Uterus (tissue), 4 donors: Measurements from ENCODE around the gene ACMSD. TPM values are rescaled to one million over a fixed set of nuclear protein-coding genes. Genes with fewer than 3 reads are reported as not detected.

Source experiments
- DNase-seq, 2 donors: peaks; one replicate each; pipeline ENCODE4 v3.0.0-alpha.2; 2019 to 2020
- H3K27ac ChIP-seq, 2 donors: fragments of 200-600 bp; sonication (generic); 1 replicate in 1 of 2; 2 replicates in 1 of 2; pipeline ENCODE4 v1.5.1; 2016 to 2018
- H3K27me3 ChIP-seq, 2 donors: fragments of 200-600 bp; sonication (generic); one replicate each; pipeline ENCODE4 v1.5.1; 2018 to 2019; ENCODE audit warnings: control low read depth in 1 of 2
- H3K36me3 ChIP-seq, 2 donors: fragments of 200-600 bp; sonication (generic); one replicate each; pipeline ENCODE4 v1.5.1; 2019; ENCODE audit warnings: control low read depth in 1 of 2
- H3K4me1 ChIP-seq, 2 donors: fragments of 200-600 bp; sonication (generic); one replicate each; pipeline ENCODE4 v1.5.1; 2018 to 2019; ENCODE audit warnings: control low read depth in 1 of 2
- H3K4me3 ChIP-seq, 2 donors: fragments of 200-600 bp; sonication (generic); 1 replicate in 1 of 2; 2 replicates in 1 of 2; pipeline ENCODE4 v1.5.1; 2018 to 2019; ENCODE audit warnings: mild to moderate bottlenecking in 1 of 2
- H3K9me3 ChIP-seq, 2 donors: fragments of 200-600 bp; sonication (generic); one replicate each; pipeline ENCODE4 v1.5.1; 2019; ENCODE audit warnings: control low read depth in 1 of 2
- CTCF ChIP-seq, 4 experiments: fragments of 200-600 bp in 2 of 4; fragments of 450-650 bp in 2 of 4; sonication (generic) in 2 of 4; IDR thresholded peaks; one replicate each; pipeline ENCODE4 v1.5.1; 2016 to 2019; ENCODE audit warnings: antibody characterized with exemption in 4 of 4, mild to moderate bottlenecking in 2 of 4, moderate library complexity in 1 of 4
- POLR2A ChIP-seq, 2 donors: fragments of 450-650 bp; IDR thresholded peaks; one replicate each; pipeline ENCODE4 v1.6.1; 2016; ENCODE audit warnings: antibody characterized with exemption in 2 of 2, mild to moderate bottlenecking in 1 of 2, moderate library complexity in 1 of 2
- intact Hi-C: fragments of 100-400 bp; cut with DNase I; formaldehyde crosslinking; loops from one replicate; pipeline ENCODE4 v1.15.1; 2023; ENCODE audit warnings: low total_unique reads
- total RNA-seq, 4 donors: library from RNA; depleted of rRNA in 3 of 4; stranded (reverse); fragments of >200 nt in 3 of 4; gene quantifications; one replicate each; pipeline versions ENCODE4 v1.1.0 to v1.2.4, GENCODE V29; 2014 to 2023
- donor health status: DM: yes; HTN: yes; CAD: no.

The ACMSD gene
- total RNA-seq, 4 donors from 2014 or later, result not detected

DNA sequence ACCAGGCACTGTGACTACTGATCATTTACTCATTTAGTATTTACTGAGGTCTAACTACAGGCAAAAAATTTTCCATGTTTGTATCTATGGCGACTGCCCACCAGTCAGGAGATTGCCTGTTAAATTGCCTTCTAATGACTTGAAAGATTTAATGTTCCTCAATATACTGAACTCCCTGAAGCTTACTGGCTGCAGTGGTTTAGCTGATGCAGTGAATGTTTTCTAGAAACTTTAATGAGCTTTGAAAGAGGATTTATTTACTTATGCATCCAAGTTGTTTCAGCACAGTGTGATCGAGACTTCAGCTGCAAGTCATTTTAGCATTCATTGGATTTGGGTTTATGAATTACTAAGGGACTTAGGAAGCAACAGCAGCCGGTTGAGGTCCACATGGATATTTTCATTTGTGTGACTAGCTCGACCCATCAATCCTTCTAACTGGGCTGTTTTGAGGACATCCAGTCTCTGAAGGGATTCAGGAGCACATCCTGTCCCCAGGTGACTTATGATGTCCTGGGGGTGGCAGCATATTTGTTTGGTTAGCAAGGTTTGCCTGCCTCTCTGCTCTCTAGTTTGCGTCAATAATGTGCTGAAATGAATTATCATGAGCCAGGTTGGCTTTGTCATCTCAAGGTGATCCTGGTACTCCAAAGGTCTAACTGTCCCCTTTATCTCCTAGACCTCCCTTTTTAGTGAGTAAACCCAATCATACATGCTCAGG is 26.8 kb downstream of the ACMSD start:
- no peaks in the 10 kb centered on the region for H3K36me3 ChIP-seq
- TF ChIP-seq POLR2A (IDR thresholded peaks at IDR 0.05), result no peak
- TF ChIP-seq CTCF (IDR thresholded peaks at IDR 0.05), result no peak
- H3K4me3 ChIP-seq, result no peak overlapping the region
- no peaks in the 10 kb centered on the region for H3K27me3 ChIP-seq
- H3K9me3 ChIP-seq, result no peaks in the 10 kb centered on the region
- no peaks in the 10 kb centered on the region for H3K4me1 ChIP-seq
- intact Hi-C loops, result no loop called here
- no peak for DNase-seq
- H3K27ac ChIP-seq, result no peak overlapping the region

DNA sequence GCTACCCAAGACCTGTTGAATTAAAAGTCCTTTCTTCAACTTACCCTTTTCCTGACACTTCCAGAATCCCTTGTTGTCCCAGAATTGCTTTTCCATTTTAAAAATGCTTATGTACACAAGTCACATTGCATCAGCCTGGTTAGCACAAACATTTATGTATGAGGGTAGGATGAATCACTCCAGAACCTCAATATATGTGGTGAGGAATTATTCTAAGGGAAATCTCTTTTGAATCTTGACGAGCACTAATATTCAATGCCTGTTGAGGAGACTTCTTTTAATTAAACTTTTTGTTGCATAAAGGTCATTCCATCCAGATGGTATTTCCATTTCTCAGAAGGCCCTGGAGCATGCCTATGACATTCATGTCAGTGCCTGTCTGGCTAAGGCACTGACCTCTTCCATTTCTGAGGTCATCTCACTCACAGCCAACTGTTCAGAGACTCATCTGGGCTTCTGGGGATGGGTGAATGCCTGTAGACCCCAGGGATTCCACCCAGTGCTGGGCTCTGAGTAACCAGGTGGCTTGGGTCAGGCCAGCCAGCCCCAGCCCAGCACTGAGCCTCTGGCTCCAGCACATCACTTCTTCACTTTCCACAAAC is 28.2 kb downstream of the ACMSD start:
- no peaks in the 10 kb centered on the region for H3K9me3 ChIP-seq
- no peak overlapping the region for H3K27ac ChIP-seq
- H3K27me3 ChIP-seq, result no peaks in the 10 kb centered on the region
- no peaks in the 10 kb centered on the region for H3K36me3 ChIP-seq
- TF ChIP-seq POLR2A (IDR thresholded peaks at IDR 0.05) (no peak), CTCF (IDR thresholded peaks at IDR 0.05) (no peak)
- no peaks in the 10 kb centered on the region for H3K4me1 ChIP-seq
- no peak overlapping the region for H3K4me3 ChIP-seq
- no peak for DNase-seq
- intact Hi-C loops, result no loop called here

GRCh38 chr2:134869946-134870736 is 31.7 kb downstream of the ACMSD start:
- intact Hi-C loops, result no loop called here
- TF ChIP-seq POLR2A (IDR thresholded peaks at IDR 0.05) (no peak), CTCF (IDR thresholded peaks at IDR 0.05) (no peak)
- no peaks in the 10 kb centered on the region for H3K9me3 ChIP-seq
- no peaks in the 10 kb centered on the region for H3K36me3 ChIP-seq
- no peaks in the 10 kb centered on the region for H3K27me3 ChIP-seq
- no peak overlapping the region for H3K27ac ChIP-seq
- DNase-seq, result no peak
- H3K4me3 ChIP-seq, result no peak overlapping the region
- H3K4me1 ChIP-seq, result no peaks in the 10 kb centered on the region

DNA sequence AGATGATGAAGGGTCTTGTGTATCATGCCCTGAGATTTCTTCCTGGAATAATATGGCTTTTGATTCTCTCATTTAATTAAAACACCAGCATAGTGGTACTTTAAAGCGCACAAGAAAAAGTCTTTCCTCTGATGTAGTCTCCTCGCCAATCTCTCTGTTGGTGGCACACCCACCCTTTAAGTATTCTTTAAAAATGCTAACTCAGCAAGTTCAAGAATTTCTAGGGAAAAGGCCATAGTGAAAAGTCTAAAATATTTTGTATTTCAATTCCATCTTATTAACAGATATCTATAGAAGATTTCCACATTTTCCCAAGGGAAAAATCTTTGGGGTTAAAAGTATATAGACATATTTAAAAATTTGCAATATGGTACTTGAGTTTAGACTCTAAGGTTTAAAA is 34.7 kb downstream of the ACMSD start:
- Histone ChIP-seq H3K36me3 (no peaks in the 10 kb centered on the region), H3K27ac (no peak overlapping the region), H3K9me3 (no peaks in the 10 kb centered on the region), H3K4me1 (no peaks in the 10 kb centered on the region), H3K4me3 (no peak overlapping the region), H3K27me3 (no peaks in the 10 kb centered on the region)
- DNase-seq, result no peak
- TF ChIP-seq POLR2A (IDR thresholded peaks at IDR 0.05) (no peak), CTCF (IDR thresholded peaks at IDR 0.05) (no peak)
- intact Hi-C loops, result no loop called here

DNA sequence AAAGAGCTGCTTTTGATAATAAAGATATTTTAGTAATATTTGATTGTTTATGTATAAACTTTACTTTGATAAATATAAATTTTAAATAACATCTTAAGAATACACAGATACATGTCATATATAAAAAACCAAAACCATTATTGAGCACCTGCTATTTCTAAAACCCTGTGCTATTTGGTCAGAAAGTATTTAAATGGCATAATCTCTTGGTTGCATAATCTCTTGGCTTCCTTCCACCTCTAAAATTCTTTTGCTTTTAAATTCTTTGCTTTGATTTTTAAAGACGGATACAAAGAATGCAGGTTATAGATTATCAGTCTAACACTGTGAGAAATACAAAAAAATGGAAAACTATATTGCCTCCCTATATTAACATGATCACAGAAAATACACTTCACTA is 36.9 kb downstream of the ACMSD start:
- TF ChIP-seq POLR2A (IDR thresholded peaks at IDR 0.05) (no peak), CTCF (IDR thresholded peaks at IDR 0.05) (no peak)
- Histone ChIP-seq H3K27ac (no peak overlapping the region), H3K4me1 (no peaks in the 10 kb centered on the region), H3K27me3 (no peaks in the 10 kb centered on the region), H3K9me3 (no peaks in the 10 kb centered on the region), H3K4me3 (no peak overlapping the region), H3K36me3 (no peaks in the 10 kb centered on the region)
- DNase-seq, result no peak
- intact Hi-C loops, result no loop called here
